GM19023 (cell line): ENCODE measurements around the gene CIITA.

Experiments
- ATAC-seq: cut with Tn5 transposase; IDR thresholded peaks from one replicate; pipeline ENCODE4 v1.9.1; 2021; ENCODE audit warnings: mild to moderate bottlenecking, moderate library complexity; ENCODE audit not compliant: unreplicated experiment

Gene CIITA

GRCh38 chr16:10933865-10934264 is 56.9 kb downstream of the CIITA start:
- ATAC-seq: no peak

GRCh38 chr16:10934325-10935107 is 57.5 kb downstream of the CIITA start:
- ATAC-seq: no peak

GRCh38 chr16:10935226-10935915 is 58.4 kb downstream of the CIITA start:
- ATAC-seq: no peak

DNA sequence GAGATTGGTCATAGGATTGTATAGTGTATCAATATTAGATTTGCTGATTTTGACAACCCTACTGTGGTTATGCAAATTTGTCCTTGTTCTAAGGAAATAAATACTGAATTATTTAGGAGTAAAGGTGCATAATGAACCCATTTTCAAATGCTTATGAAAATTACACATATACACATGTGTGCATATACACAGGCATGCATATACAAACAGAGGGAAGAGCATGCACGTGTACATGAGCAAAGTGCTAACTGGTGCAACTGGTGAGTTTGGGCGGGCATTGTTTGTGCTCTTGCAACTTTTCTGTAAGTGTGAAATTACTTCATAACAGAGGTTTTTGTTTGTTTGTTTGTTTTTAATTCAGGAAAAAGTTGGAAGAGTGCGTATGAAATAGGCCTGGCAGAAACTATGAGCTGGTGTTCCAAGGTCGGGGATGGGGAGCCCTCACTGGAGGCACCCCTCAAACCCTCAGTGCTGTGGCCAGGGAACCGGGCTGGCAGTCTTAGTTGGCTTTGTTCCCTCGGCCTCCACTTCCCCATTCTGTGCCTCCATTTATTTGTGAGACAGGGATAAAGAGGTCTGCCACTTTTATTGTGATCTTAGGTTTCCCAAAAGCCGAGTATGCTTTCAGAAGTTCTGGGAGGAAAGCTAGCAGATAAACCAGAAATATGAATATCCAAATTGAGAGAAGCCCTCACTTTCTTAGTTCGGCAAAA is 59.4 kb downstream of the CIITA start:
- ATAC-seq: no peak

DNA sequence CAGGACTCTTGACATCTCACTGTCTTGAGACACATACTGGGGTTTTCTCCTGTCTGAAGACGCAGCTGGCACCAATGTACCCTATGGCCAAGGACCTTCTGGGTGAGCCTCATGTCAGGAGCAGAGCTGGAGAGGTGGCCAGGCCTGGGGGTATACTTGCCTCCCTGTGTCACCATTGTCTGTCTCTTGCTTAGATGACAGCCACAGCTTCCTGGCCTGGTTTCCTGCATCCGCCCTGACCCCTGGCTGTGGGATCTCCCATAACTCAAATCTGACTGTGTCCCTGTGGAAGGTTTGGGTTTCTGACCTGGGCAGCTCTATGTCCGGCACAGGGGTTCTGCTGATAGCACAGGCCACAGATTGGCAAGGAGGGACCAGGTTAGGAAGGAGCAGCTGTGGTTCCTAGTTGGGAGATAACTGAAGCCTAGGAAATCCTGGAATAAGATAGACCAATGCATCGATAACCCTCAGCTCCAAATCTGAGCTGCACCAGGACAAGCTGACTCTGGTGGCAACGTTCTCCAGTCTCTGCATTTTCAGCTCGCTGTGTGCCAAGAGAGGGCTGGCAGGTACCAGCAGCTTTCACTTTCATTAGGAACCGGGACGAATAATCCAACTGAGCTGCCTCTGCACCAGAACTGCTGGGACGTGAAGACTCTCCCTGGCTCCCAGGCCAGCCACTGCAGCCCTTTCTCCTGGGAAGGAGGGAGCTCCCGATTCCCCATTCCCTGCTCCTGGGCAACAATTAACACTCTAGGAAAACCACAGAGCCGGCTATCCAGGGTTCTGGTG is 60.3 kb downstream of the CIITA start:
- ATAC-seq: no peak

- ATAC-seq: no peak
These were observed 61.3 kb downstream of the CIITA start for GRCh38 chr16:10938321-10938720.

- ATAC-seq: no peak
These were observed 62.0 kb downstream of the CIITA start for GRCh38 chr16:10938796-10939648.

DNA sequence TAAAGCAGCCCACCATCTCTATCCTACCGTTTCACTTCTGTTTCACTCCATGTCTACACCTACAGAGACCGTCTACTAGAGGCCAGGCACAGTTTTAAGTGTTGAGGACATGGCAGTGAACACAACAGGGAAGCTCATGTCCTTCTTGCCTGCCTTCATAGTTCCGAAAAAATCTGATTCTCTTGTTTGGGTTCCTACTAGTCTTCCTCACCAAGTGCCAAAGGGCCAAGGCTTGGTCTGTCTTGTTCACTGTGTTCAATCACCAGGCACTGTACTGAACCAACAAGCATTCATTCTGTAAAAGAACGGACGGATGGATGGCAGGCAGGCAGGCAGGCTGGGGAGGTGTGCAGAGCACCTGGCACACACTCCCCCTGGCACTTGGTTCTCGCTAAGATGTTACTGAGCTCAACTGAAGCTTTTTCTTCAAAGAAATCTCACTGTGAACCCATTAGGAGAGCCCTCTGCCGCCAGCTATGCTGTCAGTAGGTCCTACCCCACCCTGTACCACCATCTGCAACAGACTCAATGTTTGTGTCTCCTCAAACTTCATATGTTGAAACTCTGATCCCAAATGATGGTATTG is 62.7 kb downstream of the CIITA start:
- no peak for ATAC-seq

- no peak for ATAC-seq
These were observed 63.6 kb downstream of the CIITA start for GRCh38 chr16:10940501-10941079.

DNA sequence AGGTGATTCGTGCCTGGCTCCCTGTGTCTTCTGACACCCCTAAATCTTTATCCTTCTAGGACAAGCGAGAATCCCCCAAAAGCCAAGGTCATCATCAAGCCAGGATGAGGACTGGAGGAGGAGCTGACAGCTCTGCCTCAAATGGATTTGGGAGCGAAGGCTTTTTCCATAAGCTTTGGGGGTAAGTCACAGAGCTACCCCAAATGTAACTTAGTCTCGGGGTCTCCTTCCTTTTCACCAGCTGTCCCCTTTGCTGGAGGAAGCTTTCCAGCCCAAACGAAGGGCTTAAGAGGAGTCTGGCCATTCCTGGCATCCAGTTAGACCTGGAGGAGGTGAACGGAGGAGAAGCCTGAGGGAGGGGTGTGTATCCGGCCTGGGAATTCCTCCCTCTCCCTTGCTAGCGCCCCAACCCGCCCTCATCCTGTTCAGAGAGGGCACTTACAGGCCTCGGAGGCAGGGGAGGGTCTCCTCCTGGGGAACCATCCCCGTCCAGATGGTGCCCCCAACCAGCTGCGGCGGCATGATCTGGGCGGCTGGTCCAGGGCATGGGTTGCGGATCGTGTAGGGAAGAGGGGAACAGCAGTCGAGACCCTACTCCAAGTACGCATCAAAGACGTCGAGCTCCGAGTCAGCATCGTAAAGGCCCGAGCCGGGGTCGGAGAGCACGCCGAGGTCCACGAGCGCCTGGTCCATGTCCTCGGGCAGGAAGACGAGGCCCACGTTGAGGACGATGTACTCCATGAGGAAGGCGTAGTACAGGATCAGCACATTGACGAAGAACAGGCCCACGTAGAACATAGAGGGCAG is 64.3 kb downstream of the CIITA start:
- peak; percentile 1 for ATAC-seq

- ATAC-seq: peak; percentile 9
These were observed 64.9 kb downstream of the CIITA start for GRCh38 chr16:10941935-10942351.

GRCh38 chr16:10942352-10943063 is 65.5 kb downstream of the CIITA start, which contains the start of gene DEXI:
DEXI (minus strand) TSS chr16:10942468; CDS start chr16:10942005, 463 bp downstream.
- ATAC-seq: peak; percentile 63

GRCh38 chr16:10943064-10943353 is 66.0 kb downstream of the CIITA start:
- no peak for ATAC-seq

GRCh38 chr16:10944249-10945064 is 67.5 kb downstream of the CIITA start, which contains the start of gene CLEC16A:
CLEC16A (plus strand) TSS chr16:10944564; CDS start chr16:10944718, 154 bp downstream.
- ATAC-seq: peak; percentile 63

DNA sequence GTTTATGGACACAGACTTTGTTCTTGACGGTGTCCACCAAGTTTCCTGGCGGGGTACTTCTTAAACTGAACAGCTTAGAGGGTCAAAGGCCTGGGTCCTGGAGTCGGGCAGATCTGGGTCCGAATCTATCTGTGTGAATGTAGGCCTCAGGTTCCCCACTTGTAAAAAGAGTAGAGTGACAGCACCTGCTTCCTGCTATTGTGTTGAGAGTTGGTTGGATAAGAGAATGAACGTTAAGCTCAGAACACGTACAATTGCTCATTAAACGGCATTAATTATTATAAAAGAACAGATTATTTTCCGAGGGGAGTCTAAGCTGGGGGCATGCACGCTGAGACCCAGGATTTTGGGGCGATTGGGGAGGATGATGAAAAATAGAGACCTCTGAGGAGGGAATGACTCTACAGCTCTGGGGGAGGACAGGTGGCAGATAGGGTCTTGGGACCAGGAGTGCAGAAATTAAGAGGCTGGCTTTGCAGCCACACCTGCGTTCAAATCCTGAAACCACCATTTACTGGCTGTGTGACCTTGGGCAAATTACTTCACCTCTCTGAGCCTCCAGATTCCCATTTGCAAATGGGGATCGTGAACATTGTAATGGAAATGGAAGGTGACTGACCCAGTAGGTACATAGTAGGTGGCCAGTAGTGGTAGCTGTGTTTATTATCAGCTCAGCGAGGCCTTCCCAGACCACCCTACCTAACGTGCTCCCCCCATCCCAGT is 68.2 kb downstream of the CIITA start:
- ATAC-seq: no peak

- no peak for ATAC-seq
These were observed 69.3 kb downstream of the CIITA start for GRCh38 chr16:10946308-10946707.
